AG08396 (cell line): ENCODE data around the gene OAS2.

Experiments
- DNase-seq: peaks from one replicate; pipeline ENCODE4 v3.0.0; 2012; ENCODE audit warnings: low spot score, mixed read lengths

OAS2 gene, protein sequence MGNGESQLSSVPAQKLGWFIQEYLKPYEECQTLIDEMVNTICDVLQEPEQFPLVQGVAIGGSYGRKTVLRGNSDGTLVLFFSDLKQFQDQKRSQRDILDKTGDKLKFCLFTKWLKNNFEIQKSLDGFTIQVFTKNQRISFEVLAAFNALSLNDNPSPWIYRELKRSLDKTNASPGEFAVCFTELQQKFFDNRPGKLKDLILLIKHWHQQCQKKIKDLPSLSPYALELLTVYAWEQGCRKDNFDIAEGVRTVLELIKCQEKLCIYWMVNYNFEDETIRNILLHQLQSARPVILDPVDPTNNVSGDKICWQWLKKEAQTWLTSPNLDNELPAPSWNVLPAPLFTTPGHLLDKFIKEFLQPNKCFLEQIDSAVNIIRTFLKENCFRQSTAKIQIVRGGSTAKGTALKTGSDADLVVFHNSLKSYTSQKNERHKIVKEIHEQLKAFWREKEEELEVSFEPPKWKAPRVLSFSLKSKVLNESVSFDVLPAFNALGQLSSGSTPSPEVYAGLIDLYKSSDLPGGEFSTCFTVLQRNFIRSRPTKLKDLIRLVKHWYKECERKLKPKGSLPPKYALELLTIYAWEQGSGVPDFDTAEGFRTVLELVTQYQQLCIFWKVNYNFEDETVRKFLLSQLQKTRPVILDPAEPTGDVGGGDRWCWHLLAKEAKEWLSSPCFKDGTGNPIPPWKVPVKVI

DNA sequence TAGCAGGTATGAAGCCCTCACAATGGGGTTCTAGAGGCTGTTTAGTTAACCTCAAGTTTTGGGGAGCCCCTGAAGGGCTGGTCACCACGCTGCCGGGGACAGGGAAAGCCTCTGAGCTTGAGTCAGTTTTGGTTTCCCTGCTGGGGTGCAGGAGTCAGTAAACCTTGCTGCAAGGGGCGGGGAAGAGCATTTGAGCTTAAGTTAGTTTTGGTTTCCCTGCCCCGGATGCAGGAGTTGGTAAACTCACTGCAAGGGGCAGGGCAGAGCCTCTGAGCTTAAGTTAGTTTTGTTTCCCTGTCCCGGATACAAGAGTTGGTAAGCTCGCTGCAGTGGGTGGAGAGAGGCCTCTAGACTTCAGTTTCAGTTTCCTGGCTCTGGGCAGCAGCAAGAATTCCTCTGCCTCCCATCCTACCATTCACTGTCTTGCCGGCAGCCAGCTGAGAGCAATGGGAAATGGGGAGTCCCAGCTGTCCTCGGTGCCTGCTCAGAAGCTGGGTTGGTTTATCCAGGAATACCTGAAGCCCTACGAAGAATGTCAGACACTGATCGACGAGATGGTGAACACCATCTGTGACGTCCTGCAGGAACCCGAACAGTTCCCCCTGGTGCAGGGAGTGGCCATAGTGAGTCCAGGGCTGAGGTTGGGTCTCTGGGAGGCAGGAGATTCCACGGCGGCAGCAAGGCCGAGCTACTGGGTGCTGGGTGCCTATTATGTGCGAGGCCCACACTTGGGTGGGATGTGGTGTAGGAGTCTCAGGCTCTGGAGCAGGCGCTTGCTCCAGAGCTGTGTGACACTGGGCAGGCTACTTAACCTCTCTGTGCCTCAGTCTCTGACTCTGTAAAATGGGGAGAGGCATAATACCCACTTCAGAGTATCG is at the start of gene OAS2:
OAS2 (plus strand) TSS at position 357 of the 878 bp plus-strand sequence; CDS start at position 447, 90 bp downstream.
- DNase-seq: peak; percentile 58

GRCh38 chr12:112928978-112929377 is 49.3 kb upstream of the OAS2 start:
- no peak for DNase-seq

DNA sequence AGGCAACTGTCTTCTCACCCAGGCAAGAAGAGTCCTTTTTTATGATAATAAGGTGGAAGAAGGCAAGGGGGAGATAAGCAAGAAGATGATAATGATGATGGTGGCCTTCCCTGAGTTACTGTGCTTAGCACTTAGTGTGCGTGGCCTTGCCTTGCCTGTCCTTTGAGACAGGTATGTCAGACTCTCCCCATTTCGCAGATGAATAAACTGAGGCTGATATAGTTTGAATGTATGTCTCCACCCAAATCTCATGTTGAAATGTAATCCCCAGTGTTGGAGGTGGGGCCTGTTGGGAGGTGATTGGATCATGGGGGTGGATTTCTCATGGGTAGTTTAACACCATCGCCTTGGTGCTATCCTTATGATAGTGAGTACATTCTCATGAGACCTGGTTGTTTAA is 48.6 kb upstream of the OAS2 start:
- no peak for DNase-seq

DNA sequence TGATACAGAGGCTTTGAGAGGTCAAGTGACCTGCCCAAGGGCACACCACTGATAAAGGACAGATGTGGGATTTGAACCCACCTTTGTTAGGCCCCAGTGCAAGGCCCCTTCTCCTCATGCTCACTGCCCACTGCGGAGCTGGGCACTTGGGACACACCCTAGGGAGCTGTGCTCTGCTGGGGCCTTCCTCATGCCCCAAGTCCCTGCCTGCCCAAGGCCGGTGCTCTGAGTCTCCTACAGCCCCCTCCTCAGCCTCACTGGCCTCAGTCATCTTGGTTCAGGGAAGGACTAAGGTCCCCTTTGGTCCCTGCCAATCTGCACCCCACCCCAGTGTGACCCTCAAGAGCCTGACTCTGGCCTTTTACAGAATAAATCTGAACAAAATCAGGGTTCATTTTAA is 48.0 kb upstream of the OAS2 start:
- DNase-seq: no peak

DNA sequence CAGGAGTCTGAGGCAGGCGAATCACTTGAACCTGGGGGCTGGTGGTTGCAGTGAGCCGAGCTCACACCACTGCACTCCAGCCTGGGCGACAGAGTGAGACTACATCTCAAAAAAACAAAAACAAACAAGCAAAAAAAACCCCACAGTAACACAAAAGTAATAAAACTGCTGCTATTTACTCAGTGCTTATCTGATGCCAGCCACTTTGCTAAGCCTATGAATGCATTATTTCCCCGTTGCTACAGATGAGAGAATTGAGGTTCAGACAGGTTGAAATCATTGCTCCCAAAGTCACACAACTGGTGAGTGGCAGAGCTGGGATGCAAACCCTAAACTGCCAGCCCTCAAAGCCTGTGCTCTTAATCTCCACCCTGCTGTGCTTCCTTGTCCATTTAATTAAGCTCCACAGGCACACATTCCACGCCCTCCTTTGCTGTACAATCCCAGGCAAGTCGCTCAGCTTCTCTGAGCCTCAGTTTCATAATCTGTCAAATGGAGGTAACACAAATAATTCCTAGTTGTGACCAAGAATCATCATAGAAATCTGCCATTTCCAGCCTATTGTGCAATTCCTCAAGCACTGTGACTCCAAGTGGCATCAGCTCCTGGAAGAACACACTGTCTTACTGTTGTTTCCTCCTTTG is 45.7 kb upstream of the OAS2 start:
- no peak for DNase-seq

DNA sequence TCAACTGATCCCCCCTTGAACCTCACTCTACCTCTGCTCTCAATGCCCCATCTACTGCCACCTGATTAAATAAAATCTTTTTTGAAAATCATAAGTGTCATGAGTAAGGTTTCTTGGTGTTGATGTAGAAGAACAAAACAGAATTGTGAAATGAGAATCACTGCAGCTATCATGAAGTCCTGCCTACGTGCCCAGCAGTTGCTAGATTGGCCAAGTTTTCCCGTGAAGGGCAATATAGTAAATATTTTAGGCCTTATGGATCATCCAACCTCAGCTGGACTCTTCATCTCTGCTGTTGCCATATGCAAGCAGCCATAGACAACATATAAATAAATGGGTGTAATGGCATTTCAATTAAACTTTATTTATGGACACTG is 45.2 kb upstream of the OAS2 start:
- DNase-seq: no peak

DNA sequence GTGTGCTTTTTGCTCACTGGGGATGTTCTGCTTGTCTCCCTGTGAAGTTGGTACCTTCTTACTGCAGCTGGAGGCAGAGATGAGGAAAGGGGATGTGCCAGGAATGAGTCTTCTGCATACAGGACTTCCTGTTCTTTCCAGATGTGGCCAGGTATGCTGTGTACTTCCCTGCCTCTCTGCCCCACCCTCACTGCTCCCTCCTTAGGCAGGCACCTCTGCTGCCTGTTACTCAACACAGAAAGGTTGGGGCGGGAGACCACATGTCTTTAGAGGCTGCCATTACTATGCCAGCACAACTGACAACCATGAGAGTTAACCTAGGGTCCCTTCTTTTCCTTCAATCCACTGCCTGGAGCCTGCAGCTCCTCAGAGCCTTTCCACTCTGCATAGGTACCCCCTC is 42.1 kb upstream of the OAS2 start:
- DNase-seq: no peak

- DNase-seq: no peak
Observed at GRCh38 chr12:112936927-112937326, 41.4 kb upstream of the OAS2 start.

GRCh38 chr12:112937741-112938719 is 40.3 kb upstream of the OAS2 start, which contains the start of gene OAS3:
TSS of gene OAS3 (plus strand) at chr12:112938474. CDS start at chr12:112938531, 57 bp downstream.
- peak; percentile 85 for DNase-seq

- no peak for DNase-seq
Observed at GRCh38 chr12:112938751-112939150, 39.6 kb upstream of the OAS2 start.

DNA sequence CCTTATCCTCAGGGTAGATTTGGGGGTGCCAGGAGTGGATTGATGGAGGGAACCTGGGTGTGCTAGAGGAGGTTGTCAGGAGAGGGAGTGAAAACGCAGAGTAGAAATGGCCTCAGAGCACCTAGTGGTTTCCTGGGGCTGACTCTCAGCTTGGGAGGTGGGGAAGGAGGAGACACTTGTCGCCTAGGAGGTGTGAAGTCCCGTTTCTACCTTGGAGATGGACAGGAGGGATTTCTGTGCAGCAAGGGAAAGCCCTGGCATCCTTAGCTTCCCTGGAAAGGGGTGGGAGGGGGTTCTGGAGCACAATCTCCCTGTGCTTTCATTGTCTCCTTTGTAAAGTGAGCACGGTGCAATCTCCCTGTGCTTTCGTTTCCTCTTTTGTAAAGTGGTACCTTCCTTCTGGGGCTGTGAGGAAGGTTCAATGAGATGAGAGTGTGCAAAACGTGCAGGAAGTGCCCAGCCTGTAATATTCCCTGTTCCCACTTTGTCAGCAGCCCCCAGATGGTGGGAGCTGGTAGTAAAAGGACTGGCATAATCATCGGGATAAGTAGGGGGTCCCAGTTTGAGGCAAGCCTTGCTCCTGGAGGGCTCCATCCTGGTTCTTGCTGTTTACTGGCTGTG is 38.4 kb upstream of the OAS2 start:
- no peak for DNase-seq

- no peak for DNase-seq
Observed at GRCh38 chr12:112941528-112942335, 36.6 kb upstream of the OAS2 start.

DNA sequence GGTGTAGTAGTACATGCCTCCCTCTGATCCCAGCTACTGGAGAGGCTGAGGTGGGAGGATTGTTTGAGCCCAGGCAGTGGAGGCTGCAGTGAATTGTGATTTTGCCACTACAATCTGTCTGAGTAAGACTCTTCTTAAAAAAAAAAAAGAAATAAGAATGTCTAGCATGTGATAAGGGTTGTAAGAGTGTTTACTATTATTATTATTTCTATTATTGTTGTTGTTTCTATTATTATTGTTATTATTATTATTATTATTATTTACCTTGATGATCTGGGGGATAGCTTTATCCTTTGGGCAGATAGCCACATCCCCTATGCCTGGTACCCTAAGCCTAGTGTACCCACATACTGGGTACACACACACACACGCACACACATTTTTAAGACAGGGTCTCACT is 35.7 kb upstream of the OAS2 start:
- DNase-seq: no peak

- DNase-seq: no peak
Observed at GRCh38 chr12:112944024-112944690, 34.2 kb upstream of the OAS2 start.

- no peak for DNase-seq
Observed at GRCh38 chr12:112945515-112945914, 32.8 kb upstream of the OAS2 start.

- DNase-seq: no peak
Observed at GRCh38 chr12:112946236-112947000, 31.9 kb upstream of the OAS2 start.

DNA sequence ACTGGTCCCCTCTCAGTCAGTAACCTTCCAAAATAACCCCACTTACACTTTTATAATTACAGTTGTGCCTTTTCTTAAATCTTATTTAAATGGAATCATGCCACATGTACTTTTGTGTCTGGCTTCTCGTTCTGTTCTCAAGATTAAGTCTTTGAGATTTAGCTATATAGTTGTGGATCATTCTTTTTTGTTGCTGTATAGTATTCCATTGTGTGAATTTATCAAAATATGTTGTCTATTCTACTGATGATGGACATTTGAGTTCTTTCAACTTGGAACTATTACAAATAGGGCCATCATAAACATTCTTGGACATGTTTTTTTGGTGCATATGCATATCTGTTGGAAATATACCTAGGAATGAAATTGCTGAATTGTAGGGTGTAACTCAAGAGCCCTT is 31.0 kb upstream of the OAS2 start:
- DNase-seq: no peak

DNA sequence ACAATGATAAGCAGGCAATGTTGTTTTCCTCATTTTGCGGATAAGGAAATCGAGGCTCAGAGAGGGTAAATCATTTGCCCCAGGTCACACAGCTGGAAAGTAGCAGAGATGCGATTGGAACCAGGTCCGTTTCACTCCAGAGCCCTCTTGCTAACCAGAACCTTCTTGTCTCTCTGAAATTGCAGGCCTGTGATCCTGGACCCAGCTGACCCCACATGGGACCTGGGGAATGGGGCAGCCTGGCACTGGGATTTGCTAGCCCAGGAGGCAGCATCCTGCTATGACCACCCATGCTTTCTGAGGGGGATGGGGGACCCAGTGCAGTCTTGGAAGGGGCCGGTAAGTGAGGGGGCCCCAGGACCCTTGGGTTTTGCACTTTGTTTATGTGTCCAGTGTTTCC is 30.6 kb upstream of the OAS2 start:
- DNase-seq: no peak
